Peyer's patch (tissue), 4 donors: ENCODE results near the gene GAS2L3.

Source experiments
- POLR2A ChIP-seq, 2 donors: fragments of 450-650 bp; IDR thresholded peaks; one replicate each; pipeline ENCODE4 v1.5.1; 2017; ENCODE audit warnings: antibody characterized with exemption in 2 of 2, mild to moderate bottlenecking in 2 of 2, moderate library complexity in 2 of 2
- TF ChIP-seq, protein P1 (sequence below), 6 experiments: fragments of 450-650 bp in 4 of 6; fragments of 200-600 bp in 2 of 6; sonication (generic) in 1 of 6; IDR thresholded peaks; one replicate each; pipeline ENCODE4 v1.5.1; 2017 to 2019; ENCODE audit warnings: antibody characterized with exemption in 6 of 6, mild to moderate bottlenecking in 3 of 6, moderate library complexity in 1 of 6

DNA sequence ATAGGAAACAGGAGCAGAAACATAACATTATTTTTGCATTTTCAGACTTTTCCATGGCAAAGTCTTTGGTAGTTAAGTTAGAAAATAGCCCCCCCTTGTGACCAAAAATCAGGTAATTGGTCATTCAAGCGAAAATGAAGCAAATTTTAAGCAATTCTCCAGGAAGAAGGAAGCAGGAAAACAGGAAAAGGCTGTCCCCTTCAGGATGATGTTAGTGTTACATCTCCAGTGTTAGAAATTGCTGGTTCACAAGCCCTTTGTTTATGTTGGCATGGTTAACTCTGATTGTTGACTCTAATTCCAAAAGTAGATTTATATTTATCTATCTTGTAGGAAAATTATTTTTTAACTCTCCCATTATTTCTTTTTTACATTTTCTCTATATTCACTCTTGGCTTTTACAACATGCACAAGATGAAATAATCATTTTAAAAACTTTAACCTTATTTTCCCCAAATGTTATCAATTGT lies 18.8 kb upstream of the GAS2L3 start:
- TF ChIP-seq, protein P1, sequence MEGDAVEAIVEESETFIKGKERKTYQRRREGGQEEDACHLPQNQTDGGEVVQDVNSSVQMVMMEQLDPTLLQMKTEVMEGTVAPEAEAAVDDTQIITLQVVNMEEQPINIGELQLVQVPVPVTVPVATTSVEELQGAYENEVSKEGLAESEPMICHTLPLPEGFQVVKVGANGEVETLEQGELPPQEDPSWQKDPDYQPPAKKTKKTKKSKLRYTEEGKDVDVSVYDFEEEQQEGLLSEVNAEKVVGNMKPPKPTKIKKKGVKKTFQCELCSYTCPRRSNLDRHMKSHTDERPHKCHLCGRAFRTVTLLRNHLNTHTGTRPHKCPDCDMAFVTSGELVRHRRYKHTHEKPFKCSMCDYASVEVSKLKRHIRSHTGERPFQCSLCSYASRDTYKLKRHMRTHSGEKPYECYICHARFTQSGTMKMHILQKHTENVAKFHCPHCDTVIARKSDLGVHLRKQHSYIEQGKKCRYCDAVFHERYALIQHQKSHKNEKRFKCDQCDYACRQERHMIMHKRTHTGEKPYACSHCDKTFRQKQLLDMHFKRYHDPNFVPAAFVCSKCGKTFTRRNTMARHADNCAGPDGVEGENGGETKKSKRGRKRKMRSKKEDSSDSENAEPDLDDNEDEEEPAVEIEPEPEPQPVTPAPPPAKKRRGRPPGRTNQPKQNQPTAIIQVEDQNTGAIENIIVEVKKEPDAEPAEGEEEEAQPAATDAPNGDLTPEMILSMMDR (IDR thresholded peaks at IDR 0.05) = peak in 5 of 6 experiments; percentile 57 to 98 (median 92)
- no peak for TF ChIP-seq POLR2A (IDR thresholded peaks at IDR 0.05)
